ENCODE data around the gene RB1.

The RB1 gene

GRCh38 chr13:48449656-48450055 lies 146.1 kb downstream of the RB1 start:
- DNase-seq (ENCODE audit: low read depth) = peak; percentile 24

- peak; percentile 48 for DNase-seq (ENCODE audit: low read depth)
Measured at GRCh38 chr13:48451196-48451595, 147.6 kb downstream of the RB1 start.

GRCh38 chr13:48456546-48456945 lies 153.0 kb downstream of the RB1 start:
- no peak for DNase-seq (ENCODE audit: low read depth)

GRCh38 chr13:48457578-48458242 lies 154.2 kb downstream of the RB1 start:
- DNase-seq (ENCODE audit: low read depth) = no peak

GRCh38 chr13:48475230-48475629 lies 171.7 kb downstream of the RB1 start:
- DNase-seq (ENCODE audit: low read depth) = no peak

GRCh38 chr13:48476215-48476614 lies 172.7 kb downstream of the RB1 start:
- DNase-seq (ENCODE audit: low read depth) = no peak

GRCh38 chr13:48476686-48477085 lies 173.1 kb downstream of the RB1 start:
- no peak for DNase-seq (ENCODE audit: low read depth)

GRCh38 chr13:48477191-48477855 lies 173.8 kb downstream of the RB1 start:
- DNase-seq (ENCODE audit: low read depth) = no peak

GRCh38 chr13:48478391-48478790 lies 174.8 kb downstream of the RB1 start:
- no peak for DNase-seq (ENCODE audit: low read depth)

- DNase-seq (ENCODE audit: low read depth) = no peak
Measured at GRCh38 chr13:48483575-48483974, 180.0 kb downstream of the RB1 start.

- DNase-seq (ENCODE audit: low read depth) = no peak
Measured at GRCh38 chr13:48485432-48485831, 181.9 kb downstream of the RB1 start.

- no peak for DNase-seq (ENCODE audit: low read depth)
Measured at GRCh38 chr13:48486362-48486761, 182.8 kb downstream of the RB1 start.

- no peak for DNase-seq (ENCODE audit: low read depth)
Measured at GRCh38 chr13:48486836-48487235, 183.3 kb downstream of the RB1 start.

- no peak for DNase-seq (ENCODE audit: low read depth)
Measured at GRCh38 chr13:48487968-48488367, 184.4 kb downstream of the RB1 start.

- DNase-seq (ENCODE audit: low read depth) = no peak
Measured at GRCh38 chr13:48488995-48489394, 185.4 kb downstream of the RB1 start.

GRCh38 chr13:48489666-48490065 lies 186.1 kb downstream of the RB1 start:
- no peak for DNase-seq (ENCODE audit: low read depth)

GRCh38 chr13:48490241-48490640 lies 186.7 kb downstream of the RB1 start:
- no peak for DNase-seq (ENCODE audit: low read depth)

- DNase-seq (ENCODE audit: low read depth) = no peak
Measured at GRCh38 chr13:48491423-48492095, 188.0 kb downstream of the RB1 start.

GRCh38 chr13:48492096-48492440 lies 188.5 kb downstream of the RB1 start:
- no peak for DNase-seq (ENCODE audit: low read depth)

GRCh38 chr13:48492470-48493065 lies 189.0 kb downstream of the RB1 start:
- peak; percentile 52 for DNase-seq (ENCODE audit: low read depth)

- no peak for DNase-seq (ENCODE audit: low read depth)
Measured at GRCh38 chr13:48493066-48493765, 189.7 kb downstream of the RB1 start.

GRCh38 chr13:48493851-48494250 lies 190.3 kb downstream of the RB1 start:
- DNase-seq (ENCODE audit: low read depth) = no peak
